ENCODE results near the gene WDFY2. TPM values are rescaled to one million over a fixed set of nuclear protein-coding genes. Genes with fewer than 3 reads are reported as not detected.

WDFY2 gene
- total and polyA plus RNA-seq, 8 donors = 11.4 to 25.2 (median 17.2) TPM

GRCh38 chr13:51676739-51677138, 92.5 kb downstream of the WDFY2 start:
- Histone ChIP-seq H3K4me3 (no peak overlapping the region), H3K27ac (no peak overlapping the region), H3K36me3 (no peaks in the 10 kb centered on the region), H3K9me3 (no peaks in the 10 kb centered on the region), H3K4me1 (peaks cover 0 to 28% (median 15%) of the 10 kb centered on the region in 3 donors), H3K27me3 (no peaks in the 10 kb centered on the region)
- FAIRE-seq (no peak), ATAC-seq (no peak), DNase-seq (no peak)
- intact Hi-C loops (cut with DNase I) = no loop called here
- WGBS, 2 donors = 99% methylated on average over 3 of the region's 3 CpGs
- no peak for TF ChIP-seq CTCF (IDR thresholded peaks at IDR 0.05)

- Histone ChIP-seq H3K27me3 (no peaks in the 10 kb centered on the region), H3K4me3 (no peak overlapping the region), H3K36me3 (no peaks in the 10 kb centered on the region), H3K9me3 (no peaks in the 10 kb centered on the region), H3K4me1 (peaks cover 0 to 24% (median 14%) of the 10 kb centered on the region in 3 donors), H3K27ac (peak overlapping the region in 1 of 4 donors; percentile 3)
- no peak for FAIRE-seq
- DNase-seq = no peak
- no peak for ATAC-seq
- intact Hi-C loops (cut with DNase I) = no loop called here
- no peak for TF ChIP-seq CTCF (IDR thresholded peaks at IDR 0.05)
These were observed 94.2 kb downstream of the WDFY2 start for GRCh38 chr13:51678420-51678819.

GRCh38 chr13:51679616-51680015, 95.4 kb downstream of the WDFY2 start:
- Histone ChIP-seq H3K9me3 (no peaks in the 10 kb centered on the region), H3K27me3 (no peaks in the 10 kb centered on the region), H3K4me3 (no peak overlapping the region), H3K36me3 (no peaks in the 10 kb centered on the region), H3K27ac (no peak overlapping the region), H3K4me1 (peaks cover 0 to 12% (median 2%) of the 10 kb centered on the region in 3 donors)
- no peak for FAIRE-seq
- 95 to 98% methylated on average over 3 of the region's 3 CpGs for WGBS, 2 donors
- intact Hi-C loops (cut with DNase I) = no loop called here
- DNase-seq = no peak
- TF ChIP-seq CTCF (IDR thresholded peaks at IDR 0.05) = no peak
- ATAC-seq = no peak

- no peak for FAIRE-seq
- no peaks in the 10 kb centered on the region for H3K27me3 ChIP-seq
- no peaks in the 10 kb centered on the region for H3K36me3 ChIP-seq
- H3K4me3 ChIP-seq = no peak overlapping the region
- intact Hi-C loops (cut with DNase I) = no loop called here
- H3K4me1 ChIP-seq = peaks cover 0 to 6% (median 0%) of the 10 kb centered on the region in 3 donors
- no peak for TF ChIP-seq CTCF (IDR thresholded peaks at IDR 0.05)
- no peak for DNase-seq
- H3K9me3 ChIP-seq = no peaks in the 10 kb centered on the region
- peak in 3 of 4 donors; percentile 36 to 43 (median 43) for ATAC-seq
- no peak overlapping the region for H3K27ac ChIP-seq
- WGBS, 2 donors = 92 to 97% methylated on average over 6 of the region's 6 CpGs
These were observed 96.9 kb downstream of the WDFY2 start for GRCh38 chr13:51681037-51681678.

- intact Hi-C loops (cut with DNase I) = no loop called here
- FAIRE-seq = no peak
- Histone ChIP-seq H3K27me3 (no peaks in the 10 kb centered on the region), H3K27ac (no peak overlapping the region), H3K36me3 (no peaks in the 10 kb centered on the region), H3K4me1 (peaks cover 0 to 6% (median 0%) of the 10 kb centered on the region in 3 donors), H3K9me3 (no peaks in the 10 kb centered on the region), H3K4me3 (no peak overlapping the region)
- ATAC-seq = no peak
- no peak for TF ChIP-seq CTCF (IDR thresholded peaks at IDR 0.05)
- DNase-seq = no peak
- WGBS, 2 donors = 99 to 100% methylated on average over 1 of the region's 1 CpG
These were observed 98.4 kb downstream of the WDFY2 start for GRCh38 chr13:51682686-51683085.

All from pancreas (tissue), 10 donors.